HG03045 (cell line): ENCODE results near the gene GCM1.
"Not testable (repeated sequence)": the region's sequence is repeated elsewhere in the genome, so short reads cannot be mapped to it uniquely, and the experiment has no call there.

Experiments
- ATAC-seq: cut with Tn5 transposase; IDR thresholded peaks from one replicate; pipeline ENCODE4 v1.9.1; 2021; ENCODE audit warnings: mild to moderate bottlenecking, moderate library complexity; ENCODE audit not compliant: unreplicated experiment

GCM1 gene, protein sequence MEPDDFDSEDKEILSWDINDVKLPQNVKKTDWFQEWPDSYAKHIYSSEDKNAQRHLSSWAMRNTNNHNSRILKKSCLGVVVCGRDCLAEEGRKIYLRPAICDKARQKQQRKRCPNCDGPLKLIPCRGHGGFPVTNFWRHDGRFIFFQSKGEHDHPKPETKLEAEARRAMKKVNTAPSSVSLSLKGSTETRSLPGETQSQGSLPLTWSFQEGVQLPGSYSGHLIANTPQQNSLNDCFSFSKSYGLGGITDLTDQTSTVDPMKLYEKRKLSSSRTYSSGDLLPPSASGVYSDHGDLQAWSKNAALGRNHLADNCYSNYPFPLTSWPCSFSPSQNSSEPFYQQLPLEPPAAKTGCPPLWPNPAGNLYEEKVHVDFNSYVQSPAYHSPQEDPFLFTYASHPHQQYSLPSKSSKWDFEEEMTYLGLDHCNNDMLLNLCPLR

DNA sequence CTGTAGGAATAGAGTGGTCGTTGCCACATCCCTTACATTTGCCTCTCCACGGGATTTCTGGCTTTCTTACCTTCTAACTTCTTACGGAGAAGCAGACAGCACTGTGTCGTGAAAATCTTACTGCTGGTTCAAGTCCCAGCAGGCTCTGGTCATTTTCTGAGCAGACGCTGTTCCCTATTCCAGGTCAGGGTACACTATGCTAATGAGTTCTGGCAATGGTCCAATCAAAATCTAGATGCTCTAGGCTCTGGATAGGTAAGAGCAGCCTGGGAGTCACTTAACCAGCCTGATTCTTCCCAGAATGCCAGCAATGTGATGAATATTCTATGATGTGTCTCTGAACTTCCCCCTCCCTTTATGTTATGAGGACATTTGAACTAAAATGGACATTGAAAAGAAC lies at the start of gene GCM1:
Gene GCM1, minus strand, starts transcription at position 158 of the 400 bp plus-strand sequence. CDS start 3,209 bp downstream, outside the sequence.
- no peak for ATAC-seq

DNA sequence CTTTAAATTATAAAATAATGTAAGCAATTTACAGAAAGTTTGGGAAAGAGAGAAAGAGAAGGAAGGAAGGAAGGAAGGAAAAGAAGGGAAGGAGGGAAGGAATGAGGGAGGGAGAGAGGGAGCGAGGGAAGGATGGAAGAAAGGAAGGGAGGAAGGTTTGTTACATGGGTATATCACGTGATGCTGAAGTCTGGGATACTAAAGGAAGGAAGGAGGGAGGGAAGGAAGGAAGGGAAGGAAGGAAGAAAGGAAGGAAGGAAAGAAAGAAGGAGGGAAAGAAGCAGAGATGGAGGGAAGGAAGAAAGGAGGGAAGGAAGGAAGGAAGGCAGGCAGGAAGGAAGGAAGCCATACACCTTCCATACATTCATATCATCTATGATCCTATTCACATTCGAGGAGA lies 48.9 kb upstream of the GCM1 start:
- no peak for ATAC-seq

DNA sequence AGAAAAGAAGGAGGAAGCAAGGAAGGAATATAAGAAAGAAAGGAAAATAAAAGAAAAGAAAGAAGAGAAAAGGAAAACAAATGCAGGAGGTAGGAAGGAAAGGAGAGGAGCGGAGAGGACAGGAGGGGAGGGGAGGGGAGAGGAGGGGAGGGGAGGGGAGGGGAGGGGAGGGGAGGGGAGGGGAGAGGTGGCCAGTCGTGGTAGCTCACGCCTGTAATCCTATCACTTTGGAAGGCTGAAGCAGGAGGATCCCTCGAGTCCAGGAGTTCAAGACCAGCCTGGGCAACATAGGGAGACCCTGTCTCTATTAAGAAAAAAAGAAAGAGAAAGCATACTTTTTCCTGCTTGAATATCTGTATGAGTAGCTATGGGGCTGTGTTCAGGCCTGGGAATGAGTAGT lies 46.4 kb upstream of the GCM1 start:
- no peak for ATAC-seq

DNA sequence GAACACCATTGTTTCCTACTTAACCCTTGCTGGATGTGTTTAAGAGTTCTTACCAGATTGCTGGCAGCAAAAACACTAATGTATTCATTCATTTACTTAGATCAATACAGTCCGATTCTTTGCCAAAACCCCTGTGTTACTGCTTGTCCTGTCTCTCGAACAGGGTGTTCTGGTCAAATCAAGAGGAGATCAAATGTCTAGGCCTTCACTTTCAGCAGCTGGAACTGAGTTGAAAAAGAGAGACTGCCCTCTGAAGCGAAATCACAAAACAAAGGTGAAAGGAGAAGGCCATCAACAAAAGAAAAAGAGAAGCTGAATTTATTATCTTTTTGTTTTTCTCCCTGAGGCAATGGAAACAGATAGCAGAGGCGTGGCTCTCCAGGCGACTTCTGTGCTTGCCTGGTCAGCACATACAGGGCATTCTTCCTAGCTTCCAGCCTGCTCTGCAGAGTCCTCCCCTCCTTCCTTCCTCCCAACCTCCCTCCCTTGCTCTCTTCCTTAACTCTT lies 44.1 kb upstream of the GCM1 start:
- no peak for ATAC-seq

DNA sequence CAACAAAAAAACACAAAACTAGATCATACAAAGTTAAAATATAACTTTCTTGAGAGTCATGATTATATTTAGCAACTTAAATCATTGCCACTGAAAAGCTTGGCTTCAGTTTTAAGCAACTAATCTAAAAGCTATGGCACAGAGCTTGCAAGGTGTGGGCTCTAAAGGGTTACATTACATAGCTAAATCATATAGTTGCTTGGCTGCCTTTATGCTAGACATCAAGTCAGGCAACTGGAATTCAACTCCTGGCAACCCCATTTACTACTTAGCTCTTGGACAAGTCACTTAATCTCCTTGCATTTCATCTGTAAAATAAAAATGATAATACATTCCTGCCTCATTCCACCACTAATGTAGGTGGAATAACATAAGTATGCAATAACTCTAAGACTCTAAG lies 40.9 kb upstream of the GCM1 start:
- no peak for ATAC-seq

DNA sequence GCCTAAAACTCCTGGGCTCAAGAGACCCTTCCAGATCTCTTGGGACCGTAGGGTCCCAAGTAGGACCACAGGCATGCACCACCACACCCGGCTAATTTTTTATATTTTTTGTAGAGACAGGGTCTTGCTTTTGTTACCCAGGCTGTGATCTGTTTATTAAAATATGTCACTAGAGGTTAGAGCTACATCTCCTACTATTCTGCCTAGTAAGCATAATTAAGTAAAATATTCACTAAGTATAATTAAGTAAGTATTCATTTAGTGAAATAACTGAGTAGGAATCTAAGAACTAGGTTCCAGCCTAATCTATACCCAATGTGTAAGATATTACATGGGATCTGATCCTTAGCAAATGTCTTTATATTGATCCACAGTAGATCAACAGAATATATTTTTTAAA lies 40.2 kb upstream of the GCM1 start:
- no peak for ATAC-seq

DNA sequence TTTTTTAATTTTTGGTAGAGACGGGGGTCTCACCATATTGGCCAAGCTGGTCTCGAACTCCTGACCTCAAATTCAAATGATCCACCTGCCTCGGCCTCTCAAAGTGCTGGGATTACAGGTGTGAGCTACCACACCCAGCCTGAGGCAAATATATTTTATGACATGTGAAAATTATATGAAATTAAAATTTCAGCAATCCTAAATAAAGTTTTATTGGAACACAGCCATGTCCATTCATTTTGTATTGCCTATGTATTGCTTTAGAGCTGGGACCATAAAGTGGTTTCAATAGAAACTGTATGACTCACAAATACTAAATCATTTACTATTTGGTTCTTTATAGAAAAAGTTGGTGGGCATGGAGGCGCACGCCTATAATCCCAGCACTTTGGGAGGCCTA lies 32.0 kb upstream of the GCM1 start:
- no peak for ATAC-seq

DNA sequence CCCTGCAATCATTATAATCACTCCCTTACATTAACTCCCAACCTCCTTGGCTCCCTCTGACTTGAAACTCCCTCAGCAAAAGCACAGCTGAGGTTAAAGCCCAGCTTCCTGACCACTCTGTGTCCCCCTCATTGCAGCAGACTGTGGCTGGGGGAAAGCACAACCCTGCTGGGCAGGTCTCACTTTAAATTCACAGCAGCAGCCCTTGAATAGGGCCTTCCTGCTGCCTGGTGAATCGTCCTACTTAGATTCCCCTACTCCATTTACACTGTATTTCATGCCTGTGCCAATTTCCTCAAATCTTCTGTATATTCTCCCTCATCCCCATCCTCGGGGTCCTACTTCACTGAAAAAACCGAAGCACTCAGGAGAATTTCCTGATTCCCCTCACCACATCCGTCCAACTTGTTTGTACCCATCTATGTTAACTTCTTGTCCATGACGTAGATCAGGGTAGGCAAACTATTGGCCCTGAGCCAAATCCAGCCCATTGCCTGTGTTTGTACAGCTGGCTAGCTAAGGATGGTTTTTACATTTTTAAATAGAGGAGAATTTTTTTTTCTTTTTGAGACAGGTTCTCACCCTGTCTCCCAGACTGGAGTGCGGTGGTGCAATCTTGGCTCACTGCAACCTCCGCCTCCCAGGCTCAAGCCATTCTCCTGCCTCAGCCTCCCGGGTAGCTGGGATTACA lies 31.5 kb upstream of the GCM1 start:
- ATAC-seq, result no peak

DNA sequence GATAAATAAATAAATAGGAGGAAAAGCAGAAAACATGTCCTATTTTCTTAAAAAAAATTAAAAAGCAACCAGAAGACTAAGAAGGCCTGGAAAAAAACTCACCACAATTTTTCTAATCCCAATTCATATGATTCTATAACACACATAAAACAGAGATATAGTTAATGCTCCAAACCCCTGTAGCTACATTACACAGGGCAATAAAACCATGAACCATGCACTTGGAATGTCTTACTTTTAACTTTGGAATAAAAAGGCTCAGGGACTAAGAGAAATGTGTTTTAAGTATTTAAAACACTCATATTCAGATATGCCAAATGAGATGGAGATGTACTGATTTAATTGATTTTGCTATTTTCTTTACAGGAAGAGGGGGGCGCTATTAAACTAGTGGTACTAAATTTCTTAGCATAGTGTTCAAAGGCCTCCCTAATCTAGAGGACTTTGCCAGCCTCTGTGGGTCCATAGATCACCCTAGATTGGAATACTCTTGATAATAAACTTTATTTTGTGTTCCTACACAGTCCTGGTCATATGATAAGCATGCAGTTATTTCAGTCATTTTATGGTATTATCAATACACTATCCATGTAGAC lies 30.3 kb upstream of the GCM1 start:
- no peak for ATAC-seq

DNA sequence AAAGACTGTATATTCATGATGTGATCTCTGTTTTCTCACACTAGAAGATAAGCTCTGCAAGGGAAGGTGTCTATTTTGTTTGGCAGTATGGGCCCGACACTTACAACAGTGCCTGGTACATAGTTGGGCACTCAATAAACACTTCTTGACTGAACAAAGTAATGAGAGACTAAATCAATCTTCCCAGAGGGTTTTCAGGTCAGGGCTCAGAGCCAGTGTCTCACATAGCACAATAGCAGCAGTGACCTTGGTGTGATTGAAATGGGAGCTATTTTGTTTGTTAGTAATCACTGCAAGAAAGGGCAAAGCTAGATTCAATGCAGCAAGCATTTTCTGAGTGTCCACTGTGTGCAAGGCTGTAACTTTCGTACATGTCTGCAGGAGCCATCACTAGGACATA lies 26.4 kb upstream of the GCM1 start:
- ATAC-seq, result no peak

DNA sequence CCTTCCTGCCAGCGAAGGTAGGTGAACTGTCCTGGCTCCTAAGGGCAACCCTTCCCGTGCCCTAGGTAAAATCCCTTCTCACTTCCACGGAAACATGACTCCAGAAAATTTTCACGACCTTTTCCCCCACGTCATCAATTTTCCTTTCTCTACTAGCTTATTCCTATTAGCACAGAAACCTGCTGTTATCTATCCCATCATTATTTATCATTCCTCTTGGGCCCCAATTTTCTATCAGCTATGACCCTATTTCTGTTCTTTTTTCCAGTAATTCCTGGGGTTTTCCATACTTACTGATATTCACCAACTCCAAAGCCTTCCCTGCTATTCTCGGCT lies 23.8 kb upstream of the GCM1 start:
- no peak for ATAC-seq

DNA sequence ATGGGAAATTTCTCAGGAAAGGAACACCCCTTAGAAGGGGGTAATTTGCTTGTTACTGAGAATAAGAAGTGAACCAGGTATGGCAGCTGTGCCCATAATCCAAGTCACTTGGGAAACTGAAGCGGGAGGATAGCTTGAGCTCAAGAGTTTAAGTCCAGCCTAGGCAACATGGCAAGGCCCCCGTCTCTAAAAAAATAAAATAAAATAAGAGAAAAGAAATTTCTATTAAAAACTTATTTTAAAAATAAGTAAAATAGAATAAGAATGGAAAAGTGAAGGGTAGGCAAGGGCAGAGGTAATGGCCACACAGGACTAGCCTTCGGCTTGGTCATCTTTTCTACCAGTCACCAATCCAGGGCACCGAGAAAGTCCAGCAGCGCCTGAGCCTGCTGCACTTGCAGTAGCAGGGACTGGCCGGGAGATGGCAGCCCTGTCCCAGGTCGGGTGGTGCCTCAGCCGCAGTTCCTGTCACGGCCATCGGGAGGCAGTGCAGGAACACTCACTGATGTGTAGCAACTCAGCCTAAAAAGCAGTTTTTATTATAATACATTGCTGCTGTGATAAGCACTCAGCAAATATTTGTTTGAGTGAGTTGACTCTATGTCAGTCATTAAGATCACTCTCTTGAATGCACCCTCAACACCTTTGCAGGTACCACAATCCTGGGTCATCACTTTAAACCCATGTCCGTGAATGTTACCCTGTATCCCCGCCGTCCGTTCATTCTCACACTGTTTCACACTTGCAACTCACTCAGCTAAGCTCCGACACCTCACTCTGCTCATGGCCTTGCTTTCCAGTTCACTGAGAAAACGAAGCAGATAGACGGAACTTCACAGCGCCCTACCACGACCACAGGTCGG lies 23.2 kb upstream of the GCM1 start:
- peak; percentile 90 for ATAC-seq

DNA sequence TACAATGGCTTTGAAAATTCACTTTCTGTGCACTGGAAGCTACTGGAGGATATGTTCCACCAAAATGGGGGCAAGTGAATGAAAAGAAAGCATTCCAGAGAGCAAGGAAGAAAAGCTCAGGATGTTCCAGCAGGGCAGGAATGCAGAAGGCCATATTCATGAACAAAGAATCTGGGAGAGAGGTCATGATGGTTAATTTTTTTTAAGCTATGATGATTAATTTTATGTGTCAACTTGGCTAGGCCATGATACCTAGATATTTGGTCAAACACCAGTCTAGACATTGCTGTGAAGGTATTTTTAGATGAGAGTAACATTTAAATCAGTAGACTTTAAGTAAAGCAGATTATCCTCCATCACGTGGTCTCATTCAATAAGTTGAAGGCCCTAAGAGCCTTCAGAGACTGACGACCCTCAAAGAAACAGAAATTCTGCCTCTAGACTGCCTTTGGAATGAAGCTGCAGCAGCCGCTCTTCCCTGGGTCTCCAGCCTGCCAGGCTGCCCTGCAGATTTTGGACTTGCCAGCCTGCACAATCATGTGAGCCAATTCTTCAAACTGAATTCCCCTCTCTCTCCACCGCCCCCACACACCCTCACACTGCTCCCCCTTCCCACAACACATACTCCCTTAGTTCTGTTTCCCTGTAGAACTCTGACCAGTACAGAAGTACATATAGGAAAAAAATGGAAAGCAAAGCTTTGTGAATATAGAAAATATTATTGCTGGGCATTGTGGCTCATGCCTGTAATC lies 20.1 kb upstream of the GCM1 start:
- no peak for ATAC-seq

DNA sequence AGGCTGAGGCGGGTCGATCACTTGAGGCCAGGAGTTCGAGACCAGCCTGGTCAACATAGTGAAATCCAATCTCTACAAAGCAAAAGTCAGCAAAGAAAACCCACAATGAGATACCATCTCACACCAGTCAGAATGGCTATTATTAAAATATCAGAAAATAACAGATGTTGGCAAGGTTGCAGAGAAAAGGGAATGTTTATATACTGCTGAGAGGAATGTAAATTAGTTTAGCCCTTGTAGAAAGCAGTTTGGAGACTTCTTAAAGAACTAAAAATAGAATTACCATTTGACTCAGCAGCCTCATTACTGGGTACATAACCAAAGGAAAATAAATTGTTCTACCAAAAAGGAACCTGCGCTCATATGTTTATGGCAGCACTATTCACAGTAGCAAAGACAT lies 16.7 kb upstream of the GCM1 start:
- ATAC-seq, result no peak

DNA sequence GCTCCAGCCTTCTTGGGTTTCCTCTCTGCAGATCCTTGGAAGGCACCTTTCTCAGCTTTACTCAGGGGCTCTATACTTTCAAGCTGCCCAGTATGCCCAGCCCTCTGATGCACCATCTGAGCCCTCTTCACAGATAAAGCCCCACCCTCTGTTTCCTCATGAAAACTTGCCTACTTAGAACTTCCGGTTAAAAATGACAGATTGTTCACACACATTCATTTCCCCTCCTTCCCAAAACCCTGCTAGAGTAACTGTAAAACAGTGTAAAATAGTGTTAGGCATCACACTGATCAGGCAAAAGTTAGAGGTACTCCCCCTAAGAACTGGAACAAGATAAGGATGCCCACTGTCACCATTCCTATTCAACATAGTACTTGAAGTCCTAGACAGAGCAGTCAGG lies 14.0 kb upstream of the GCM1 start:
- no peak for ATAC-seq

DNA sequence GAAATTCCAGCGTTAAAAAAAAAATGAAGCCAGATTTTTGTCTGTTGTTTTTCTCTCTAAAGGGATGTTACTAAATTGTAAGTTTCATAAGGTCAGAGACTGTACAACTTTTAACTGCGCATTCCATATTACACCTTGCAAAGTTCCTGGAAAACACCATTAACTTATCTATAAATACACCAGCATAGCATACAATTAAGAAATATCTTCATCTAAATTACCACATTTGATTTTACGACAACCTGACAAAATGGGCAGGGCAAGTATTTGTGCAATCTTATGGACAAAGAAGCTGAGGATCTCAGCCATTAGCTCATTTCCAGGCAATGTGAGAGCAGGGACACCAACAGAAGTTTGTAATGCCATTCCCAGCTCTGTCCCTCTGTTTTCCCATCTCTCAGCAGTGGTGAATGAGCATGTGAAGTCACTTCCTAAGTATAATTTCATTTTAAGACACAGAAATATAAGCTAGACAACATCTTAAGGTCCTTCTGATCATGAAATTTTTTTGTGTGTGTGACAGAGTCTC lies 12.9 kb upstream of the GCM1 start:
- ATAC-seq, result no peak

DNA sequence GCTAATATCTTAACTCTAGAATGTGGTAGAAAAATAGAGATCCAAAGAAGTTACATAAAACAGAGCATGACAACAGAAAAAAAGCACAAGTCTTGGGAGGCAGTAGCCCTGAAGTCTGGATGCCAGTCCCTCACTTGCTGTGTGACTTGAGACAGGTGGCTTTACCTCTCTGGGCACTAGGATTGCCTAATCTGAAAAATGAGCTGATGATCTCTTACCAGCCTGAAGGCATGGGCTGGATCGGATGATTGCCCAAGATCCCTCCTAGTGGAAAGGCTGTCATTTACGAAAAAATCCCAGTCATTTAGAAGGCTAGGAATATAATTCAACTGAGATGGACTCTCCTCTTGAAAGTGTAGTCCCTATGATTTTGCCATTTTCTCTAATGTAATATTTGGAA lies 10.9 kb upstream of the GCM1 start:
- no peak for ATAC-seq

DNA sequence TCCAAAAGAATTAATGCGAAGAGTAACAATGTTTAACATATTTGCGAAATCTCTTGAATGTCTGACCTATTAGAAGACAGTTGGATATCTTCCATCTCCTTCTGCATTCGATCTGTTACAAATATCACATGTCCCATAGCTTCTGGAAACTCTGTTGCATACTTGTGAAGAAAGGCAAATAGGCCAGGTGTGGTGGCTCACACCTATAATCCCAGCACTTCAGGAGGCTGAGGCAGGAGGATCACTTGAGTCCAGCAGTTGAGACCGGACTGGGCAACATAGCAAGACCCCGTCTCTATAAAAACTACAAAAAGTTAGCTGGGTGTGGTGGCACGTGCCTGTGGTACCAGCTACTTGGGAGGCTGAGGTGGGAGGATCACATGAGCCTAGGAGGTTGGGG lies 9.4 kb upstream of the GCM1 start:
- not testable (repeated sequence) for ATAC-seq

DNA sequence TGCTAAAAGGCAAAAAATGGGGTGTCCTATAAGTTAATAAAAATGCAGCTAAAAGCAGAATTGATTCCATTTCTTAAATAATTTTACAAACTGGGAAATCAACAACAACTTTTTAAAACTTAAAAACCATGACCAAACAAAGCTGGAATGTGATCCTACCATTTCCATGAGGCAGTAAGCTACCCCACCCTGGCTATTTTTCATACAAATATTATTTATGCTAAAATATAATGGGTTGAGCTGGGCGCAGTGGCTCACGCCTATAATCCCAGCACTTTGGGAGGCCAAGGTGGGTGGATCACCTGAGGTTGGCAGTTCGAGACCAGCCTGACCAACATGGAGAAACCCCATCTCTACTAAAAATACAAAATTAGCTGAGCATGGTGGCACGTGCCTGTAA lies 6.6 kb upstream of the GCM1 start:
- not testable (repeated sequence) for ATAC-seq

DNA sequence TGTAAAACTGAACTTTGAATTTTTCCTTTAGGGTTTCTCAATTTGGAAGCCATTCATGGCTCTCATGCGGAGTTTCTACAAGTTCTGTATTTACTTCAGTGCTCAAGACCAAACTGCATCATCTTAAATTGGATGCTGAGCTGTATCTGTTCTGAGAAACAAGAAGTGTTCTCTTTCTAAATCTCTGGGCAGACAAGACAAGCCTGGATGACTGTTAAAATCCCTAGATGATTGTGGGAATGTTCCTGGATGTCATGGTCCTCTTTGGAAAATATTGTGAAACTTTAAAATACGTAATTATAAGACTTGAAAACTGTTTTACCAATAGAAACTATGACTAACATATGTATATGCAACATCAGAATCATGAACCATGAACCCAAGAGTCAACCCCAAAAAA lies 6.2 kb upstream of the GCM1 start:
- no peak for ATAC-seq
